Fibroblast of peridontal ligament (primary cell): Measurements from ENCODE around the gene N4BP2.
"Not testable (repeated sequence)": the region's sequence is repeated elsewhere in the genome, so short reads cannot be mapped to it uniquely, and the experiment has no call there.

ENCODE experiments used
- DNase-seq: peaks from one replicate; pipeline ENCODE4 v3.0.0-alpha.2; 2010; ENCODE audit errors: extremely low read depth

Gene N4BP2

DNA sequence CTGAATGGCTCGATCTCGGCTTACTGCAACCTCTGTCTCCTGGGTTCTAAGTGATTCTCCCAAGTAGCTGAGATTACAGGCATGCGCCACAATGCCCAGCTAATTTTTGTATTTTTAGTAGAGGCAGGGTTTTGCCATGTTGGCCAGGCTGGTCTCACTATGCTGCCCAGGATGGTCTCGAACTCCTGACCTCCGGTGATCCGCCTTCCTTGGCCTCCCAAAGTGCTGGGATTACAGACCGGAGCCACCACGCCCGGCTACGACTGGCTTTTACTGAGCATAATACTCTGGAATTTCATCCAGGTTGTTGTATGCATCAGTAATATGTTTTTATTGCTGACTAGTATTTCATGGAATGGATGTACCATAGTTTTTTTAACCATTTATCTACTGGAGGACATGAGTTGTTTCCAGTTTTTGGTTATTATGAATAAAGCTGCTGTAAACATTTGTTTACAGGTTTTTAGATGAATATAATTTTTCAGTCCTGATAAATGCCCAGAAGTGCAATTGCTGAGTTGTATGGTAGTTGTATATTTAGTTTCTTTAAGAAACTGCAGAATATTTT is 31.2 kb downstream of the N4BP2 start:
- DNase-seq: no peak

DNA sequence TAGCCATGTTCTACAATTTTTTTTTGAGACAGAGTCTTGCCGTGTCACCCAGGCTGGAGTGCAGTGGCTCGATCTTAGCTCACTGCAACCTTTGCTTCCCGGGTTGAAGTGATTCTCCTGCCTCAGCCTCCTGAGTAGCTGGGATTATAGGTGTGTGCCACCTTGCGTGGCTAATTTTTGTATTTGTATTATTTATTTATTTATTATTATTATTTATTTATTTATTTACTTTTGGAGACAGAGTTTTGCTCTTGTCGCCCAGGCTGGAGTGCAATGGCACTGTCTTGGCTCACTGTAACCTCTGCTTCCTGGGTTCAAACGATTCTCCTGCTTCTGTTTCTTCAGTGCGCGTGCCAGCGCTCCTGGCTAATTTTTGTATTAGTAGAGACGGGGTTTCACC is 36.8 kb downstream of the N4BP2 start:
- not testable (repeated sequence) for DNase-seq

DNA sequence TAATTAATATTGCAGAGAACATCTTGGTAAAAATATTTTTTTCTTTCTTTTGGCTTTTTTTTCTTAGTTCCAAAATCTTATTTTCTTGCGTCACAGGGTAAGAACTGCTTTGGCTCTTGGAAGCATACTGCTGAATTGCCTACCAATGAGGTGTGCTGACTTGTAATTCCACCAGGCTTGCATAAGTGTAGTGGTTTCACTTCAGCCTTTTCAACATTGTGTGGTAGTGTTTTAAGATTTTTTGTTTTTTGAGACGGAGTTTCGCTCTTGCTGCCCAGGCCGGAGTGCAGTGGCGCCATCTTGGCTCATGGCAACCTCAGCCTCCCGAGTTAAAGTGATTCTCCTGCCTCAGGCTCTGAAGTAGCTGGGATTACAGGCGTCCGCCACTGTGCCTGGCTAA is 42.4 kb downstream of the N4BP2 start:
- peak; percentile 3 for DNase-seq

GRCh38 chr4:40107150-40107549 is 50.5 kb downstream of the N4BP2 start:
- DNase-seq: not testable (repeated sequence)

- DNase-seq: no peak
Observed at GRCh38 chr4:40112027-40112792, 55.6 kb downstream of the N4BP2 start.

GRCh38 chr4:40114206-40114605 is 57.6 kb downstream of the N4BP2 start:
- no peak for DNase-seq

DNA sequence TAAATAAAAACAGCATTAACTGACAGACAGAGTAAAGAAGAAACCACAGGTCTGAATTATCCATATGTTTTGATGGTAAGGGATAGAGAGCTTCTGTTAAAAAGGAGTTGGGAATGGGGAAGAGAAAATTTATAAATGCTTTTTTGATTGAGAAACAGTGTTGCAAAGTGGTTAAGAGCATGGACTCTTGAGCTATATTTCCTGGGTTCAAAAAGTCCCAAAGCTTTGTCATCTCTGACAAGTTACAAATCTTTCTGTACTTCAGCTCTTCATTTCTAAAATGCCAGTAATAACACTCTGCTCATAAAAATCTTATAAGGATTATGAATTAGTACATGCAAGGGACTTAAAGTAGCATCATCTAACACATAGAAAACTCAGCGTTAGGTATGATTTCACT is 62.2 kb downstream of the N4BP2 start:
- no peak for DNase-seq

GRCh38 chr4:40119344-40119743 is 62.7 kb downstream of the N4BP2 start:
- no peak for DNase-seq

GRCh38 chr4:40121515-40121914 is 64.9 kb downstream of the N4BP2 start:
- peak; percentile 61 for DNase-seq

- no peak for DNase-seq
Observed at GRCh38 chr4:40122941-40123340, 66.3 kb downstream of the N4BP2 start.

DNA sequence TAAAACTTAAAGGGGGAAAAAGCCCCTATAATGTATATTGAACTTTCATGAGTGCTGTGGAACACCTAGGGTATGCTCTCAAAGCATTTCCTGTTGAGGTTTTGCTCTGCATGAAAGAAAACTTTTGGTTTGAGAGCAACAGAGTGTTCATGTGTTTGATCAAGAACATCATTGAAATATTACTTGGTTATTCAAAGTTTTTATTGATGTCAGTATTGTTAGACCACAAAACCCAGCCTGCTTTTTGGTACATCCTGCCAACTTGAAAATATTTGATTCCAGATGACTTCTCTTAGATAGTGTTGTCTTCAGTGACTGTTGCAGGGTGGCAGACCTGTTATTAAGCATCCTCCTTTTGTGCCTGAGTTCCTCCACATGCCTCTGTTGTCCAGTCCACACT is 68.0 kb downstream of the N4BP2 start:
- DNase-seq: no peak

DNA sequence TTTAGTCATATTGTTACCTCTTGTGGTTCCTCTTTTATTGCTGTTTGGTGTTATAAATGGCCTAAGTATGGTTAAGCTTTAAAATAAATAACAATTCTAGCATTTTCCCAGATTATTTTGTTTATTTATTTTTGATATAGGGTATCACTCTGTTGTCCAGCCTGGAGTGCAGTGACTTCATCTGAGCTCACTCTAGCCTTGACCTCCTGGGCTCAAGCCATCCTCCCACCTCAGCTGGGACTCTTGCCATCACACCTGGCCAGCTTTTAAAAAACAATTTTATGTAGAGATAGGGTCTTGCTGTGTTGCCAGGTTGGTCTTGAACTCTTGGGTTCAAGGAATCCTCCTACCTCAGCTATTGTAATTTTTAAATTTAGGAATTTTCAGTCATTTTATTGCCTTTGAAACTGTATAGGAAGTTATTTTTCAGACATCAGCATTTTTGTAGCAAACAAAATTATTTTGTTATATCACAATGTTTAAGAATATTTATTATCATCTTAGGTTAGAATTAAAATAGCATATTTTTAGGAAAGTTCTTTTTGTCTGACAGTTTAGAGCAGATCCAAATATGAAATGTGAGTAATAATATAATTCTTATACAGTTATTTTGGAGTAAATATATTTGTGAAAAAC is 73.9 kb downstream of the N4BP2 start:
- DNase-seq: no peak

- no peak for DNase-seq
Observed at GRCh38 chr4:40132816-40133215, 76.2 kb downstream of the N4BP2 start.

- DNase-seq: no peak
Observed at GRCh38 chr4:40134206-40134917, 77.7 kb downstream of the N4BP2 start.

DNA sequence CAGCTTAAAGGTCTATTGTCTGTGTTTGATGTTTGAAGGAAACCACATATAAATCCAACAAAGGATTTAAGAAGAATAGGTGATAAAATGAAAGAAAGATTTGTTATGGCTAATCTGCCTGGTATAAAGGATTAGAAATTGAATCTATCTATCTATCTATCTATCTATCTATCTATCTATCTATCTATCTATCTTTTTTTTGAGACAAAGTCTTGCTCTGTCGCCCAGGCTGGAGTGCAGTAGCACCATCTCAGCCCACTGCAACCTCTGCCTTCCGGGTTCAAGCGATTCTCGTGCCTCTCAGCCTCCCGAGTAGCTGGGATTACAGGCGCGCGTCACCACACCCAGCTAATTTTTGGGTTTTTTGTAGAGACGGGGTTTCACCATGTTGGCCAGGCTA is 79.6 kb downstream of the N4BP2 start:
- DNase-seq: not testable (repeated sequence)

DNA sequence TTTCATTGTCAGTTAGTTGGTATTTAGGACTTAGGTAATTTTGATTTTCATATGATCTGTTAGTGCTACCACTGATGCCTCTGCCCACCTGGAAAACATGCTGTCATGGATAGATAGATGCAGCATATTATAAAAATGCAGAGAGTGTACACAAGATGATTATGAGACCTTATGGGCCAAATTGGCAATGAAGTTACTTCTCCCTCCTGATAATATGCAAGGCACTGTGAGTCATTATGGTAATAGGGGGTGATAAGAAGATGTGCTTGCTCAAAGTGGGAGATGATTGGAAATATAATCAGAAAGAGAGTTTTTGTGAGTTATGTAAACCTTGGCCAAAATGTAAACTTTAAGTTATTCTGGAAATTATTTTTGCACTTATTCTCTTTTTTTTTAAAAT is 83.5 kb downstream of the N4BP2 start:
- DNase-seq: no peak

DNA sequence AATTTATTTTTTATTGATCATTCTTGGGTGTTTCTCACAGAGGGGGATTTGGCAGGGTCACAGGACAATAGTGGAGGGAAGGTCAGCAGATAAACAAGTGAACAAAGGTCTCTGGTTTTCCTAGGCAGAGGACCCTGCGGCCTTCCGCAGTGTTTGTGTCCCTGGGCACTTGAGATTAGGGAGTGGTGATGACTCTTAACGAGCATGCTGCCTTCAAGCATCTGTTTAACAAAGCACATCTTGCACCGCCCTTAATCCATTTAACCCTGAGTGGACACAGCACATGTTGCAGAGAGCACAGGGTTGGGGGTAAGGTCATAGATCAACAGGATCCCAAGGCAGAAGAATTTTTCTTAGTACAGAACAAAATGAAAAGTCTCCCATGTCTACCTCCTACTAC is 83.9 kb downstream of the N4BP2 start:
- not testable (repeated sequence) for DNase-seq

- DNase-seq: no peak
Observed at GRCh38 chr4:40143926-40144508, 87.4 kb downstream of the N4BP2 start.

DNA sequence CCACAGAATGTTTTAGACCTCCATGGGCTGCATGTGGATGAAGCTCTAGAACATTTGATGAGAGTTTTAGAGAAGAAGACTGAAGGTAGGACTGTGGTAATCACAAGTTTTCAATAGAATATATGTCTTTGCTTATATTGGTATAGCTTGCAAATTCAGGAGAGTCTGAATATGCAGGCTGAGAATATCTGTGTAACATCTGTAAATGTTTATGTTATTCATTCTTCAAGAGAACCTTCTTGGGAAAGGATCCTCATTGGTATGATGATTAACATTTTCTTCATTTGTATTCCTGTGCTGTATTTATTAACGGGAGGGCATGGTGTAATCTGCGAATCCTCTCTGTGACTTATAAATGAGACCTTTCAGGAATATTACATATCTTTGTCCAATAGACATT is 88.1 kb downstream of the N4BP2 start:
- peak; percentile 10 for DNase-seq

GRCh38 chr4:40147490-40147889 is 90.8 kb downstream of the N4BP2 start:
- not testable (repeated sequence) for DNase-seq

DNA sequence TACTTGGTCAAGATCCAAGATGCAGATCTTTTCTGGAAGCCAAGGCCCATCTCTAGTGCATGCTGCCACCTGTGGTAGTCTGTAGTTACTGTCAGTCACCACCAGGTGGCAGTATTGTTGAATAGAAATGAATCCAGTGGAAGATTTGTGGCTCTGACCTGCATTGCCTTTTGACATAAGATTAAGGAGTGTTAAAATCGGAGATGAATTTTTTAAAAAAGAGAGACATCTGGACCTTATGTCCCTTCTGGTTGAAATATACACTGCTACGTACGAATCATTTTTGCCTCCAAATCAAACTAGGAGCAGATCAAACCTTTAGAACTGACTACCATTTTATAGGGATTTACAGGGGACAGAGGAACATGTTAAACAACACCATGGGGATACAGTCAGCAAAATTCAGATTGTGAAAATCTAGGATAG is 93.3 kb downstream of the N4BP2 start:
- DNase-seq: peak; percentile 82

DNA sequence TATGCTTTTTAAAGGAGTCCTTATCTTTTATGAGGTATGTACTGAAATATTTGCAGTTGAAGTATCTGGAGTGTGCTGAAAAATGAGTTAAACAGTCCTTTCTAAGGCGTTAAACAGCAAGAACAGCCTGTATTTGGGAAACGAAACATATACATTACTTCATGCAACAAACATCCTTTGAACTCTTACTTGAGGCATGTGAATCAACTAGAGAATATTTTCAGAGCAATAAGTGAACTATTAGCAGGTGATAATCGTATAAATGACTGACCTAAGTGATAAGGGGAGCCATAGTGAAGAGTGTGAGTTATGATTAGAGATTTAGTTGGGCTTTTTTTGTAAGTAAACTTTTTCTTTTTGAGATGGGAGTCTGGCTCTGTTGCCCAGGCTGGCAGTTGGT is 94.3 kb downstream of the N4BP2 start:
- DNase-seq: no peak
